Uterus (tissue), 4 donors: Measurements from ENCODE around the gene TMEM94. TPM values are rescaled to one million over a fixed set of nuclear protein-coding genes. Genes with fewer than 3 reads are reported as not detected.
"Not testable (repeated sequence)": the region's sequence is repeated elsewhere in the genome, so short reads cannot be mapped to it uniquely, and the experiment has no call there.

Source experiments
- DNase-seq, 2 donors: peaks; one replicate each; pipeline ENCODE4 v3.0.0-alpha.2; 2019 to 2020
- H3K27ac ChIP-seq, 2 donors: fragments of 200-600 bp; sonication (generic); 1 replicate in 1 of 2; 2 replicates in 1 of 2; pipeline ENCODE4 v1.5.1; 2016 to 2018
- H3K27me3 ChIP-seq, 2 donors: fragments of 200-600 bp; sonication (generic); one replicate each; pipeline ENCODE4 v1.5.1; 2018 to 2019; ENCODE audit warnings: control low read depth in 1 of 2
- H3K36me3 ChIP-seq, 2 donors: fragments of 200-600 bp; sonication (generic); one replicate each; pipeline ENCODE4 v1.5.1; 2019; ENCODE audit warnings: control low read depth in 1 of 2
- H3K4me1 ChIP-seq, 2 donors: fragments of 200-600 bp; sonication (generic); one replicate each; pipeline ENCODE4 v1.5.1; 2018 to 2019; ENCODE audit warnings: control low read depth in 1 of 2
- H3K4me3 ChIP-seq, 2 donors: fragments of 200-600 bp; sonication (generic); 1 replicate in 1 of 2; 2 replicates in 1 of 2; pipeline ENCODE4 v1.5.1; 2018 to 2019; ENCODE audit warnings: mild to moderate bottlenecking in 1 of 2
- H3K9me3 ChIP-seq, 2 donors: fragments of 200-600 bp; sonication (generic); one replicate each; pipeline ENCODE4 v1.5.1; 2019; ENCODE audit warnings: control low read depth in 1 of 2
- POLR2A ChIP-seq, 2 donors: fragments of 450-650 bp; IDR thresholded peaks; one replicate each; pipeline ENCODE4 v1.6.1; 2016; ENCODE audit warnings: antibody characterized with exemption in 2 of 2, mild to moderate bottlenecking in 1 of 2, moderate library complexity in 1 of 2
- intact Hi-C: fragments of 100-400 bp; cut with DNase I; formaldehyde crosslinking; loops from one replicate; pipeline ENCODE4 v1.15.1; 2023; ENCODE audit warnings: low total_unique reads
- total RNA-seq, 4 donors: library from RNA; depleted of rRNA in 3 of 4; stranded (reverse); fragments of >200 nt in 3 of 4; gene quantifications; one replicate each; pipeline versions ENCODE4 v1.1.0 to v1.2.4, GENCODE V29; 2014 to 2023
- TF ChIP-seq, protein P1 (sequence below), 4 experiments: fragments of 200-600 bp in 2 of 4; fragments of 450-650 bp in 2 of 4; sonication (generic) in 2 of 4; IDR thresholded peaks; one replicate each; pipeline ENCODE4 v1.5.1; 2016 to 2019; ENCODE audit warnings: antibody characterized with exemption in 4 of 4, mild to moderate bottlenecking in 2 of 4, moderate library complexity in 1 of 4
- donor health status: DM: yes; HTN: yes; CAD: no.

Gene TMEM94
- total RNA-seq, 4 donors from 2014 or later = 3.8 to 91.2 (median 26.0) TPM

DNA sequence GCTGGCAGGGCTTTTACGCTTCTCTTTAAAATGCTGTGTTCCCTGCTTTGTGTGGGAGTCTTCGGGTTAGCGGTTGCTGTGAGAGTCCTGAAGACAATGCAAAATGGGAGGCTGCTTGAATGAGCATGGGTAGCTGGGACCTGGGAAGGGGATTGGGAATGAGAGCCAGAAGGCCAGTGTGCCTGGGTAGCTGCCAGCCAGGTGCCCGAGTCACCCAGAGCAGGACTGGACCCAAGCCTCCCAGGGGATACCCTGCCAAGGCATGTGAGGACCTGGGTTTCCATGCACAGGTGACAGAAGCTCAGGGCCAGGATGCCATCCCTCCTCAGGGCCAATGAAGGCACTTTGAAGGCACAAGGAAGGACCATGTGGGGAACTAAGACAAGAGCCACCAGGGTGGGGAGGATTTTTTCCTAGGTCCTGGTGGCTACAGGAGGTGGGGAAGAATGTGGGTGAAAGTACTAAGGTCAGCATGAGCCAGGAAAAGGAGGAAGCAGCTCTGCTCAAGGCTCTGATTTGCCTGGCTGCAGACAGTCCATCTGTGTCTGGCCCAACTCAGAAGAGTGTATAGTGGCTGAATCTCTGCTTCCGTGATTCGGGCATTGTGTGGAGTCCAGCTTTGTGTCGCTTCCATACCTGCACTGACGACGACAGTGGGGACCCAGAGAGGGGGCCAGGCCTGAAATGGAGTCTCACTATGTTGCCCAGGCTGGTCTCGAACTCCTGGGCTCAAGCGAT lies 20.5 kb downstream of the TMEM94 start:
- Histone ChIP-seq H3K9me3 (no peaks in the 10 kb centered on the region), H3K4me1 (peaks cover 8 to 21% of the 10 kb centered on the region in 2 donors), H3K36me3 (no peaks in the 10 kb centered on the region), H3K27ac (peak overlapping the region; percentile 68 to 82), H3K4me3 (no peak overlapping the region), H3K27me3 (no peaks in the 10 kb centered on the region)
- no peak for TF ChIP-seq POLR2A (IDR thresholded peaks at IDR 0.05)
- TF ChIP-seq, protein P1, sequence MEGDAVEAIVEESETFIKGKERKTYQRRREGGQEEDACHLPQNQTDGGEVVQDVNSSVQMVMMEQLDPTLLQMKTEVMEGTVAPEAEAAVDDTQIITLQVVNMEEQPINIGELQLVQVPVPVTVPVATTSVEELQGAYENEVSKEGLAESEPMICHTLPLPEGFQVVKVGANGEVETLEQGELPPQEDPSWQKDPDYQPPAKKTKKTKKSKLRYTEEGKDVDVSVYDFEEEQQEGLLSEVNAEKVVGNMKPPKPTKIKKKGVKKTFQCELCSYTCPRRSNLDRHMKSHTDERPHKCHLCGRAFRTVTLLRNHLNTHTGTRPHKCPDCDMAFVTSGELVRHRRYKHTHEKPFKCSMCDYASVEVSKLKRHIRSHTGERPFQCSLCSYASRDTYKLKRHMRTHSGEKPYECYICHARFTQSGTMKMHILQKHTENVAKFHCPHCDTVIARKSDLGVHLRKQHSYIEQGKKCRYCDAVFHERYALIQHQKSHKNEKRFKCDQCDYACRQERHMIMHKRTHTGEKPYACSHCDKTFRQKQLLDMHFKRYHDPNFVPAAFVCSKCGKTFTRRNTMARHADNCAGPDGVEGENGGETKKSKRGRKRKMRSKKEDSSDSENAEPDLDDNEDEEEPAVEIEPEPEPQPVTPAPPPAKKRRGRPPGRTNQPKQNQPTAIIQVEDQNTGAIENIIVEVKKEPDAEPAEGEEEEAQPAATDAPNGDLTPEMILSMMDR (IDR thresholded peaks at IDR 0.05) = no peak
- no peak for DNase-seq
- intact Hi-C loops = no loop called here

DNA sequence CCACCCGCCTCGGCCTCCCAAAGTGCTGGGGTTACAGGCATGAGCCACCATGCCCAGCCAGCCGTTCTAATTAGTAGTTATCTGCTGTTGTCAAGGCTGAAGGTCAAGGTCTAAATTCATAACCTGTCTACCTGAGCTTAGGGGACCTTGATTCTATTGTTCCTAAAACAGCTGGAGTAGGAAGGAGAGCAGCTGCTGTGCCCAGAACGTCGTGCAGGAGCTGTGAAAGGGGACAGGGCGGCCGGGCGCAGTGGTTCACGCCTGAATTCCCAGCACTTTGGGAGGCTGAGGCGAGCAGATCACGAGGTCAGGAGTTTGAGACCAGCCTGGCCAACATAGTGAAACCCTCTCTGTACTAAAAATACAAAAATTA lies 21.0 kb downstream of the TMEM94 start:
- DNase-seq, H3K27me3 ChIP-seq, H3K9me3 ChIP-seq, H3K36me3 ChIP-seq, H3K4me3 ChIP-seq, intact Hi-C loops: not testable (repeated sequence)
- Histone ChIP-seq H3K4me1 (peaks cover 8 to 21% of the 10 kb centered on the region in 2 donors), H3K27ac (peak overlapping the region; percentile 68 to 82)

DNA sequence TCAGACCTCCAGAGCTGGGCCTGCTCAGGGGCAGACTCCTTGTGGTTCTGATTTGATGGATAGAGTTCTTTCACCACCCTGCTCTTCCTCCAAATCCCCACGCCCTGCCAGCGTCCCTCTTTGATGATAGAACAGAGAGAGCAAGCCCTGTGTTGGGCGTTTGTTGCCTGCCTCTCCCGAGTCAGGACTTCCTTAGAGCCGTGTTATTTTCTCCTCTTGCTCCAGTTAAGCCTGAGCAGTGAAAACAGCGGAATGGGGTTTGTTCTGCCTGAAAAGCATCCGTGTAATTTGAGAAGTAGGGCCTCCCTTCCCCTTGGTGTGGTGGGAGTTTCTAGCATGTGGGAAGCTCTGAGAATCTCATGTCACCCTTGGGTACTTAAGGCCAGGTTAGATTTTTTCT lies 22.1 kb downstream of the TMEM94 start:
- H3K9me3 ChIP-seq = no peaks in the 10 kb centered on the region
- H3K4me3 ChIP-seq = no peak overlapping the region
- no peaks in the 10 kb centered on the region for H3K36me3 ChIP-seq
- no peaks in the 10 kb centered on the region for H3K27me3 ChIP-seq
- DNase-seq = no peak
- H3K27ac ChIP-seq = no peak overlapping the region
- no peak for TF ChIP-seq POLR2A (IDR thresholded peaks at IDR 0.05)
- TF ChIP-seq, protein P1 (IDR thresholded peaks at IDR 0.05) = no peak
- peaks cover 8 to 21% of the 10 kb centered on the region in 2 donors for H3K4me1 ChIP-seq
- intact Hi-C loops = no loop called here

DNA sequence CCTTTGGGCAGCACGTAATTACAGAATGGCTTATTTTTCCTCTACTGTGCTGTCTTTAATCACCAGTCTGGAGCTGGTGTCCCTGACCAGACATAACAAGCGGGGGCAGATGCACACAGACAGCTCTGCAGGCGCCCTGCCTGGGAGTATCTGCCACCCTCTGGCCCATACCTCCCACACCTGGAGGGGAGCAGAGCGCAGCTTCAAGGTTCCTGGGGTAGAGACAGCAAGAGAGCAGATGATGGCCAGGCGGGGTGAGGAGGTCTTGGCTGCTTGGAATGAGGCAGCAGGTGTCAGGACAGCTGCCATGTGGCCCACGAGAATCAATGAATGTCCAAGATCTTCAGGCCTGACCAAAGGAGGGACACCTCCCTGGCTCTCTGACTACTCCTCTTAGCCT lies 23.8 kb downstream of the TMEM94 start:
- intact Hi-C loops = no loop called here
- Histone ChIP-seq H3K27ac (no peak overlapping the region), H3K9me3 (no peaks in the 10 kb centered on the region), H3K4me1 (peaks cover 8 to 20% of the 10 kb centered on the region in 2 donors), H3K4me3 (no peak overlapping the region), H3K36me3 (no peaks in the 10 kb centered on the region), H3K27me3 (no peaks in the 10 kb centered on the region)
- TF ChIP-seq POLR2A (IDR thresholded peaks at IDR 0.05) = no peak
- TF ChIP-seq, protein P1 (IDR thresholded peaks at IDR 0.05) = no peak
- DNase-seq = no peak

DNA sequence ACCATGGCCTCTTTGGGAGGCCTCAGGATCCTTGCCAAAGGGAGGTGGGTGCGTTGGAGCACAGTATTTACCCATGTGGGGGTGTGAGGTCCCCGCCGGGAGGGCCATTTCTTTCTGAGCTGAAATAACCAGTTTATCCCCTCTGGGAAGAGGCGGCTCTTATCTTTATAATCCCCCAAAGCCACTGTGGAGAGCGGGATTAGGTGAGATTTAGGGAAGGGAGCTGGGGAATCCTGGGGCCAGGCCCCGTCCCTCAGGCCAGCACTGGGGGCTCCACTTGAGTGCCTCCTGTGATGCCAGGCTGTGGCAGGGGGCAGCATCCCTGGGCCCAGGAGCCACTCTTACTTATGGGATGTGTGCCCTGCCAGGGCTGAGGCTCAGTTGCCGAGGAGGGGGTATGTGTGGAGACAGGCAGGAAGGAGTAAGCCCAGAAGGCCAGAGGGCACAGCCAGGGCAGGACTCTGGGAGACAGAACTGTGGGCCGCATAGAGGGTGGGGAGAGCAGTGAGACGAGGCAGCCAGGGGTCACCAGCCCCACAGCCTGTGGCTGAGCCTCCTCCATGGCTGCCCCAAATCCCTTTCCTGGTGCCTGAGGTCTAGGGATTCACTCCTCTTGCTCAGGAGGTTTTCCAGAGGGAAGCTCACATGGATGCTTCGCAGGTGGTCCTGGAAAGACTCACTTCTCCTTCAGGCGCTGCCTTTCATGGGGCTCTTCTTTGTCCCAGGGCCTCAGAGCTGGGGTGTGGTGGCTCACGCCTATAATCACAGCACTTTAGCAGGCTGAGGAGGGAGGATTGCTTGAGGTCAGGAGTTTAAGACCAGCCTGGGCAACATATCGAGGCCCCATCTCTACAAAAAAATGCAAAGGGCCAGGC lies 25.0 kb downstream of the TMEM94 start:
- no peak overlapping the region for H3K27ac ChIP-seq
- no peaks in the 10 kb centered on the region for H3K36me3 ChIP-seq
- no peak overlapping the region for H3K4me3 ChIP-seq
- no peak for DNase-seq
- no peaks in the 10 kb centered on the region for H3K27me3 ChIP-seq
- TF ChIP-seq POLR2A (IDR thresholded peaks at IDR 0.05) = no peak
- TF ChIP-seq, protein P1 (IDR thresholded peaks at IDR 0.05) = no peak
- intact Hi-C loops = no loop called here
- peaks cover 8% of the 10 kb centered on the region in 2 donors for H3K4me1 ChIP-seq
- H3K9me3 ChIP-seq = no peaks in the 10 kb centered on the region
